ACC112 (cell line): ENCODE data around the gene ATE1.
"Not testable (repeated sequence)": the region's sequence is repeated elsewhere in the genome, so short reads cannot be mapped to it uniquely, and the experiment has no call there.

Experiments used
- H2AFZ ChIP-seq: fragments of 200-600 bp; sonication (generic); one replicate; pipeline ENCODE4 v1.6.0; 2017; ENCODE audit warnings: antibody characterized with exemption, low read length; ENCODE audit not compliant: unreplicated experiment
- H3K27ac ChIP-seq: fragments of 200-600 bp; sonication (generic); 2 replicates; pipeline ENCODE4 v1.5.1; 2014; ENCODE audit warnings: low read depth, mild to moderate bottlenecking, antibody characterized with exemption, low read length, moderate library complexity
- H3K27me3 ChIP-seq: fragments of 200-600 bp; sonication (generic); 2 replicates; pipeline ENCODE4 v1.6.1; 2014; ENCODE audit warnings: mild to moderate bottlenecking, antibody characterized with exemption, low read length, moderate library complexity, mixed read lengths; ENCODE audit not compliant: insufficient read depth
- H3K36me3 ChIP-seq: fragments of 200-600 bp; sonication (generic); 2 replicates; pipeline ENCODE4 v1.6.1; 2016; ENCODE audit warnings: mild to moderate bottlenecking, antibody characterized with exemption, low read length, moderate library complexity, mixed read lengths; ENCODE audit not compliant: insufficient read depth
- H3K4me1 ChIP-seq: fragments of 200-600 bp; sonication (generic); one replicate; pipeline ENCODE4 v1.6.1; 2016; ENCODE audit warnings: low read length, mixed read lengths; ENCODE audit not compliant: insufficient read depth, unreplicated experiment, control insufficient read depth
- H3K4me3 ChIP-seq: fragments of 200-600 bp; sonication (generic); 2 replicates; pipeline ENCODE4 v1.5.1; 2014; ENCODE audit warnings: mild to moderate bottlenecking, low read depth, low read length
- H3K79me2 ChIP-seq: fragments of 200-600 bp; sonication (generic); one replicate; pipeline ENCODE4 v1.6.0; 2016; ENCODE audit warnings: low read length; ENCODE audit not compliant: control insufficient read depth, unreplicated experiment, insufficient read depth

ATE1 gene

DNA sequence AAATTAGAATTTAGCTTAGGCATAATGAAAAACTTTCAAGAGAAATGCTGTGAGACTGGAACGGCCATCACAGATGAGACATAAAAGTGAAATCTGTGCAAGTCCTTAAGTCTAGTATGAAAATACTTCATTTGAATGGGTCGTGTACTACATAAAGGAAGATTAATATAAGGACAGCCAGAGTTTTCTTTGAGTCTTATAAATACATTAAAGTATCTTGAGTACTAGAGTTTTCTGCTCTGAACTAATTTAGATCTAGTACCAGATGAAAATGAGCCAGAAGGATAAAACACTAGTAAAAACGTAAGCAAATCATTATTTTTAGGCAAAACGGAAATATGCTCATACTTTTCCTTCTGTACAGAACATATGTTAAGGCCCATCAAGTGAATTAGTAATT, 93.1 kb downstream of the ATE1 start:
- H3K79me2 ChIP-seq = no peaks in the 10 kb centered on the region
- no peaks in the 10 kb centered on the region for H3K4me1 ChIP-seq
- H3K36me3 ChIP-seq = no peaks in the 10 kb centered on the region
- H3K4me3 ChIP-seq = no peak overlapping the region
- no peak overlapping the region for H3K27ac ChIP-seq
- H2AFZ ChIP-seq = no peak overlapping the region
- no peaks in the 10 kb centered on the region for H3K27me3 ChIP-seq

DNA sequence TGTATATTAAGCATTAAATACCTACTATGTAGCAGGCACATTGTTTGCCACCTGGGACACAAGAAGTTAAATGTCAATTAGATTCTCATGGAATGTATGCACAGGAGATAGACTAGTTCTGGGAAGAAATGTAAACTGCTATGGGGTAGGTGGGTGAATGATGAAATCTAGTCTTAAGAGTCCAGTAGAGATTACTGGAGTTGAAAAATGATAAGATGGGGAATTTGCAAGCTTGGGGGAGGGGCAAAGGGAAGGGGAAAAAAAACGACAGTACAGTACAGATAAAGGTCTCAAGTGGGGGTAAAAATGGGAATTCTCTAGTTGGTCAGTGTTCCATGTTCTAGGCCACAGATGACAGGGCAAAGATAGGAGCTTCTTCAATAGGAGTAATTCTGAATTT, 94.4 kb downstream of the ATE1 start:
- Histone ChIP-seq H3K4me3 (no peak overlapping the region), H2AFZ (no peak overlapping the region), H3K27ac (no peak overlapping the region), H3K4me1 (no peaks in the 10 kb centered on the region), H3K36me3 (no peaks in the 10 kb centered on the region), H3K79me2 (no peaks in the 10 kb centered on the region), H3K27me3 (no peaks in the 10 kb centered on the region)

DNA sequence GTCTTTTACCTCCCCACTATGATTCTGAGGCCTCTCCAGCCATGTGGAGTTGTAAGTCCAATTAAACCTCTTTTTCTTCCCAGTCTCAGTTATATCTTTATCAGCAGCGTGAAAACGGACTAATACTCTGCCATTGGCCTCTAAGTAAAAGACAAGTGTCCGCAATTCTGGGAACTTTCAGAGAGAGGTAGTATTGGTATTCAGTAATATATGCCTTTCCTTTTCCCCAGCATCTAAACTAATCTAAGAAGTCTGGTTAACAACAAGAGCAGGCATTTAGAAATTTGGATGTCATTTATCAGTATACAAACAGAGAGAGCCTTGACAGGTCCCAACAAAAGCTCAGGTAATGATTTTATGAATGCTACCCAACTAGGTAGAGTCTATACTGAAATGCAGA, 95.2 kb downstream of the ATE1 start:
- Histone ChIP-seq H3K4me1 (no peaks in the 10 kb centered on the region), H3K79me2 (no peaks in the 10 kb centered on the region), H3K27ac (no peak overlapping the region)

DNA sequence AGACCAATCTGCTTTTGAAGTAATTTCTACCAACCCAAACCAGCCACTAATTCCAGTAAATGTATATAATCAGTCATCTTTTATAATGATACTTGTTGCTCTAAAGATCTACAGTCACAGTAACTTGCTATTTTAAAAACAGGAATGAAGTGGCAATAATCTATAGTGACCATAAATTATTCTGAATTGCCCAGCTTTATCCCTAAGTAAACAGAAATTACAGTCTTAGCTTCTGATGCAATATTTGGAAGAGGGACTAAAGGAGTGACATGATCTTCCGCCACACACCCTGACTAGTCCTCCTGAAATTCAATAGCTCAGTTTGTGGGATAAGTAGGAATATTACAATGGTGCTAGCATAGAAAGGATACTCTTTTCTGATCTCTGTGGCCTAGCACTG, 96.1 kb downstream of the ATE1 start:
- H2AFZ ChIP-seq = no peak overlapping the region
- no peaks in the 10 kb centered on the region for H3K4me1 ChIP-seq
- H3K36me3 ChIP-seq = no peaks in the 10 kb centered on the region; the same call in 1 of the 2 replicates
- H3K79me2 ChIP-seq = no peaks in the 10 kb centered on the region
- no peak overlapping the region for H3K27ac ChIP-seq
- H3K4me3 ChIP-seq = no peak overlapping the region
- no peaks in the 10 kb centered on the region for H3K27me3 ChIP-seq

More for the DNA sequence above, 95.2 kb downstream of the ATE1 start:
- Histone ChIP-seq H2AFZ (no peak overlapping the region), H3K27me3 (no peaks in the 10 kb centered on the region), H3K4me3 (no peak overlapping the region), H3K36me3 (no peaks in the 10 kb centered on the region; the same call in 1 of the 2 replicates)

DNA sequence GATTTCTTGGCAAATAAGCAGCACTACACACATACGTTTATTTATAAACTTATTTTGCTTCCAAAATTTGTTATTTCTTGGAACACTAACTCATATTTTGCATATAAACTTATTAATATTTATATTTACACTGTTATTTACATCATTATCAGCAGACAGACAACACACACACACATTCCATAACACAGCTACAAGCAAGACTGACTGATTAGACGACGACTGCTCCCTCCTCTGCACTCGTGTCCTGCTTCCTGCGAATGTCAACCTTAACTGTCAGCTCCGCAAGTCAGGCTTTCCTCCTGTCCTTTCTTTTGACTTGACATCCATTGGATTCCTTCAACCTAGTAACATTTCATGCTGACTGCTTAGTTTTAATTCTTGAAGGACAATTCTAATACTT, 96.6 kb downstream of the ATE1 start:
- no peak overlapping the region for H3K27ac ChIP-seq
- H3K4me3 ChIP-seq = no peak overlapping the region
- H2AFZ ChIP-seq = no peak overlapping the region
- H3K79me2 ChIP-seq = no peaks in the 10 kb centered on the region
- H3K4me1 ChIP-seq = no peaks in the 10 kb centered on the region
- no peaks in the 10 kb centered on the region; the same call in 1 of the 2 replicates for H3K36me3 ChIP-seq
- H3K27me3 ChIP-seq = no peaks in the 10 kb centered on the region

DNA sequence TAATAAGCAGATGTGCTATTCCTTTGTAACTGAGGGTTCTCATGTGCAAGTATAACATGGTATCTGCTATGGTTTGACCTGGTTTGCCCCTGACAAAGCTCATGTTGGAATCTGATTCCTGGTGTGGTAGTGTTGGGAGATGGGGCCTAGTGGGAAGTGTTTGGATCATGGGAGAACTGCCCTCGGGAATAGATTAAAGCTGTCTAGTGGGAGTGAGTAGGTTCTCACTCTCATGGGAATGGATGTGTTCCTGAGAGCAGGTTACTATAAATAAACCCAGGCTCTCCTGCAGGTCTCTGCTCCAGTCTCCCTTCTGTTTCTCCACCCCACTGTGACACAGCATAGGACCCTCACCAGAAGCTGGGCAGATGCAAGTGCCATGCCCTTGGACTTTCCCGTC, 97.7 kb downstream of the ATE1 start:
- Histone ChIP-seq H3K4me1 (no peaks in the 10 kb centered on the region), H3K79me2 (no peaks in the 10 kb centered on the region), H3K27me3 (no peaks in the 10 kb centered on the region), H2AFZ (no peak overlapping the region), H3K36me3 (no peaks in the 10 kb centered on the region; the same call in 1 of the 2 replicates), H3K4me3 (no peak overlapping the region), H3K27ac (no peak overlapping the region)

DNA sequence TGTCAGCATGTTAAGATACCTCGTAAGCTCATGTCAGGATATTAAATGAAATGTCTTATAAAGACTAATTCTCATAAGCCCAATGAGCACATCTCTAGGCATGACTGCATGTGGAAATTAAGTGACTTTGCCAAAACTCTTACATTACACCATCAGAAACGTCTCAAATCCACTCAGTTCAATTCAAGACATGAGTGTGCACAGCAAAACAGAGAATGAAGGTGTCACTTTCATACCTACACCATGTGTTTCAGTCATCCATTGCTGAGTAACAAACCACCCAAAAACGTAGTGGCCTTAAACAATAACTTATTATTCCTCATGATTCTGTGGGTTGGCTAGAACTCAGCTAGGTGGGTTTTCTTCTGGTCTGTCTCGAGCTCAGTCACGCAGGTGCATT, 99.8 kb downstream of the ATE1 start:
- Histone ChIP-seq H3K27me3 (no peaks in the 10 kb centered on the region), H3K4me3 (no peak overlapping the region), H3K36me3 (no peaks in the 10 kb centered on the region; the same call in 1 of the 2 replicates), H3K79me2 (no peaks in the 10 kb centered on the region), H3K4me1 (no peaks in the 10 kb centered on the region), H3K27ac (no peak overlapping the region), H2AFZ (no peak overlapping the region)

DNA sequence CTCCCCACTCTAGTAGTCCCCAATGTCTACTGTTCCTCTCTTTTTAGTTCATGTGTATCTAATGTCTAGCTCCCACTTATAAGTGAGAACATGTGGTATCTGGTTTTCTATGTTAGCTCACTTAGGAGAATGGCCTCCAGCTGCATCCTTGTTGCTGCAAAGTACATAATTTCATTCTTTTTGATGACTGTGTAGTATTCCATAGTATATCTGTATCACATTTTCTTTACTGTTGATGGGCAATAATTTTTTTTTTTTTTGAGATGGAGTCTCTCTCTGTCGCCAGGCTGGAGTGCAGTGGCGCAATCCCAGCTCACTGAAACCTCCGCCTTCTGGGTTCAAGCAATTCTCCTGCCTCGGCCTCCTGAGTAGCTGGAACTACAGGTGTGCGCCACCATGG, 101.1 kb downstream of the ATE1 start:
- H2AFZ ChIP-seq, H3K36me3 ChIP-seq, H3K27me3 ChIP-seq, H3K4me1 ChIP-seq, H3K4me3 ChIP-seq, H3K27ac ChIP-seq, H3K79me2 ChIP-seq: not testable (repeated sequence)

DNA sequence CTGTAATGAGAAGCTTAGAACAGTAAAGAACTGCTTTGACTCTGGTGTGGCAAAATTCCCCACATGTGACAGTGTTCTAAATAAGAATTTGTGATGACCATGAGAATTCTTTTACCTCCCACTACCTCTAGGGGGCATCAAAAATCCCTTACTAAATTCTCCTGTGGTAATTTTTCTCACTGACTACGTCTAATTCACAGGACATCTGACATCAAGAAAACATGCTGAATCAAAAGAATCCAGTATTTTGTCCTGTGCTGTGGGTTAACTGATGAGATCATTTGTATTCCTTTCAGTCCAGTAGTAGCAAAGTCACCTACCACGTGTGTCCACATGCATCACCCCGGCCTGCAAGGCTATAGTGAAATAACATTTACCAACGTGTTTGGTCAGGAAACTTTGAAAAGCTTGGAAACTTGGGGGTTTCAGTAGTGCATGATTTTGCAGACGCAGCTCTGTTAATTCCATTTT, 103.8 kb downstream of the ATE1 start:
- H3K27me3 ChIP-seq = no peaks in the 10 kb centered on the region
- no peak overlapping the region for H3K27ac ChIP-seq
- no peak overlapping the region for H2AFZ ChIP-seq
- H3K79me2 ChIP-seq = no peaks in the 10 kb centered on the region
- H3K4me1 ChIP-seq = no peaks in the 10 kb centered on the region
- H3K36me3 ChIP-seq = no peaks in the 10 kb centered on the region; the same call in 1 of the 2 replicates
- H3K4me3 ChIP-seq = no peak overlapping the region

DNA sequence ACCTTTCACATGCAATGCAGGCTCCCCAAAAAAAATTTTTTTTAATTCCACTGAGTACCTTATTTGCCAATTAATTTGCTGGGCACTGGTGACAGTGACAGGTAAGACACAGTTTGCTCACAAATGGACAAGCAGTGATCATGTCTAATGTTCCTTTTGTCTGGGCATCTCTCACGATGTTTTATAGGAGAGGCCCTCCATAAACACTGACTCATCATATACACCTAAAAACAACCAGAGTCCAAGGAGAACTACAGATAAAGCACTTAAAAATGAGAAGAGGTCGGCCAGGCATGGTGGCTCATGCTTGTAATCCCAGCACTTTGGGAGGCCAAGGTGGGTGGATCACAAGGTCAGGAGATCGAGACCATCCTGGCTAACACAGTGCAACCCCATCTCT, 105.1 kb downstream of the ATE1 start:
- H3K4me1 ChIP-seq = no peaks in the 10 kb centered on the region
- no peak overlapping the region for H3K4me3 ChIP-seq
- no peak overlapping the region for H2AFZ ChIP-seq
- H3K79me2 ChIP-seq = no peaks in the 10 kb centered on the region
- H3K27ac ChIP-seq = no peak overlapping the region
- H3K36me3 ChIP-seq = no peaks in the 10 kb centered on the region; the same call in 1 of the 2 replicates
- no peaks in the 10 kb centered on the region for H3K27me3 ChIP-seq

DNA sequence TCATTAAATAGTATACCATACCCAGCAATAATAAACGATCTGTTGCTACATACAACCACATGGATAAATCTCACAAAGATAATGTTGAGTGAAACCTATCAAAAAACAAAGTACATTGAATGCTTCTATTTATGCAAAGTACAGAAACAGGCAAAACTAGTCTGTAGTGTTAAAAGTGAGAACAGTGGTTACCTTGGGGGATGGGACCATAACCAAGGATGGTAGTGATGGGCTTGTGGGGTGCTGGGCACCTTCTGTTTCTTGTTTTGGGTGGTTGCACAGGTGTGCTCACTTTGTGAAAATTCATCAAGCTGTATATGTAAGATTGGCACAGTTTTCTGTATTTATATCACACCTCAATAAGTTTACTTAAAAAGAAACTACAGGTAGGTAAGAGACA, 105.7 kb downstream of the ATE1 start:
- H3K27me3 ChIP-seq = no peaks in the 10 kb centered on the region
- H3K4me3 ChIP-seq = no peak overlapping the region
- no peak overlapping the region for H2AFZ ChIP-seq
- no peaks in the 10 kb centered on the region for H3K36me3 ChIP-seq
- H3K4me1 ChIP-seq = no peaks in the 10 kb centered on the region
- no peak overlapping the region for H3K27ac ChIP-seq
- no peaks in the 10 kb centered on the region for H3K79me2 ChIP-seq
